Mucosa of stomach (tissue), 1 donor: ENCODE measurements around the gene MPPE1.

Experiments used
- H3K27me3 ChIP-seq: one replicate; pipeline ENCODE4 v1.7.0; 2013; ENCODE audit warnings: mild to moderate bottlenecking, low read length; ENCODE audit not compliant: control insufficient read depth, insufficient read depth
- H3K36me3 ChIP-seq: one replicate; pipeline ENCODE4 v1.7.0; 2013; ENCODE audit warnings: low read length; ENCODE audit not compliant: control insufficient read depth, insufficient read depth
- H3K4me1 ChIP-seq: one replicate; pipeline ENCODE4 v1.7.0; 2013; ENCODE audit warnings: mild to moderate bottlenecking, low read length; ENCODE audit not compliant: control insufficient read depth, insufficient read depth
- H3K4me3 ChIP-seq: one replicate; pipeline ENCODE4 v1.7.0; 2013; ENCODE audit warnings: low read length
- H3K9ac ChIP-seq: one replicate; pipeline ENCODE4 v1.7.0; 2013; ENCODE audit warnings: mild to moderate bottlenecking, low read length, moderate library complexity
- H3K9me3 ChIP-seq: one replicate; pipeline ENCODE4 v1.7.0; 2013; ENCODE audit warnings: mild to moderate bottlenecking, low read length, moderate library complexity; ENCODE audit not compliant: control insufficient read depth
- donor health status: Pancreatic carcinoma.

Gene MPPE1

DNA sequence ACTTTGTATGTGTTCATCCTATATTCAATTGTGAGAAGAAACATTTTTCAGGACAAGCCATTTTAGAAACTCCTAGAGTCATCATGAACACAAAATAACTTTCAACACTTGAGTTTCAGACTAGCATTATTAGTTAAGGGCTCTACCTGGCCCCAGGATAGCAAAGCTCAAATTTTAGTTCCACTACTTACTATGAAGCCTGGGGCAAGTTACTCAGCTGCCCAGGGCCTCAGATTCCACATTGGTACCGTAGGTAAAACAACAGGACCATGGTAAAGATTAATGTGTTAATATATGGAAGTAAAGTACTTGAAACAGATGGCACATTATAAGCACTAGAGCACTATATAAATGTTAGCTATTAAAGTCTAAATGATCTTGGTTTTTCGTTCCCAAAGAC is 19.4 kb downstream of the MPPE1 start:
- Histone ChIP-seq H3K9me3 (no peaks in the 10 kb centered on the region), H3K27me3 (no peaks in the 10 kb centered on the region), H3K4me1 (no peaks in the 10 kb centered on the region), H3K9ac (no peak overlapping the region), H3K4me3 (no peak overlapping the region), H3K36me3 (peaks cover 5% of the 10 kb centered on the region)

DNA sequence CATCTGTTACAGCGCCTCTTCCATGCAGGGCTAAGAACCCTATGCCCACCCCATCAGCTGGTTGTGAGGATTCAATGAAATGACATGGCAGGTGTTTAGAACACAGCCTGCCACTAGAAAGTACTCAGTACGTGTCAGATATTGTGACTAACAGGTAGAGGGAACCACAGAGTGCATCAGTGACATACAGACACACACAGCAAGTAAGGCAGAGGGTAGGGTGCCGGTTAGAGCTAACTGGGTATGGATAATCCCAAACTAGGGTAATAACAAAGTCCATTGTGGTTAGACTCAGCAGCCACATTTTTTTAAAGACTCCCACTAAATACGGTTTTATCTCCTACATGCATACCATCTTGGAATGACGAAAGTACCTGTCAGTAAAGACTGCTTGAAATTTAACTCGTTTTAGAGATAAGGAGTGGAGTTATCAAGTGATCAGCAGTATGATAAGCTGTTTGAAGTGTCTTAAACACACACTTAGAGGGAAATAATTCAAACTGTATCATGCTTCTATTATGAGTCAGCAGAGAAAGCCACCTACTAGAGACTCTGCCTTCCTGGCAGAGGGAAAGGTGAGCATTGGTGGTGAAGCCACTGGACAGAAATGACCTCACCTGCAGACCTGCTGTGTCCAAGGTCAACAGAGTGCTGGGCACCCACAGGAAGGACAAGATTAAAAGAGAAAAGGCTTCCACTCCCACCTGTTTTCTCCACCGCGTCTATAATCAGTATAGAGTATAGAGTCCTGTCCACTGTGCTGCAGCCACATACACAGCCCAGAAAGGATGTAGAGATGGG is 20.6 kb downstream of the MPPE1 start:
- peaks cover 5% of the 10 kb centered on the region for H3K36me3 ChIP-seq
- no peaks in the 10 kb centered on the region for H3K9me3 ChIP-seq

DNA sequence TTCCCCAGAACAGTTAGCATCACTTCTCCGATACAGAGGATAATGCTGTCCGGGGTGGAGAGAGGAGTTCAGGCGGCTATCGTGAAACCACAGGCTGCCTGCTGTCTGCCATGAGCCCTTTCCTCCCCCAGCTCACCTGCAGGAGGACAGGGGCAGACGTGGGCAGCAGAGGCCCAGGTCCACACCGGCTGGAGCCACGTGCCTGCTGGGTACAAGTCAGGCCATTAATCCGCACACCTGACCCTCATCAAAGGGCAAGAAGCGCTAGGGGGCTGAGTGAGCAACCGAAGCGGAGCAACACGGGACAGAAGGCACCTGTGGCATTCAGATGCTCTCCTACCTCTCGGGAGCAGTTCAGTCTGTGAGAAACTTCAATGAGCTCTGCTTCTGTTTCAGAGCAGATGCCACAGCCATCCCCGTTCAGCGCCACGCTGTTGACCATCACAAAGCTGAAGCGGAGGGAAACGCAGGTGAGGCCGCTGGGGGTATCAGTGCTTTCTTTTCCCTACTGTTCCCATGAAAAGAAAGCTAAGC is 21.5 kb downstream of the MPPE1 start:
- Histone ChIP-seq H3K36me3 (peaks cover 5% of the 10 kb centered on the region), H3K9ac (no peak overlapping the region)

More for the DNA sequence above, 20.6 kb downstream of the MPPE1 start:
- no peak overlapping the region for H3K9ac ChIP-seq
- no peak overlapping the region for H3K4me3 ChIP-seq
- no peaks in the 10 kb centered on the region for H3K4me1 ChIP-seq
- no peaks in the 10 kb centered on the region for H3K27me3 ChIP-seq

DNA sequence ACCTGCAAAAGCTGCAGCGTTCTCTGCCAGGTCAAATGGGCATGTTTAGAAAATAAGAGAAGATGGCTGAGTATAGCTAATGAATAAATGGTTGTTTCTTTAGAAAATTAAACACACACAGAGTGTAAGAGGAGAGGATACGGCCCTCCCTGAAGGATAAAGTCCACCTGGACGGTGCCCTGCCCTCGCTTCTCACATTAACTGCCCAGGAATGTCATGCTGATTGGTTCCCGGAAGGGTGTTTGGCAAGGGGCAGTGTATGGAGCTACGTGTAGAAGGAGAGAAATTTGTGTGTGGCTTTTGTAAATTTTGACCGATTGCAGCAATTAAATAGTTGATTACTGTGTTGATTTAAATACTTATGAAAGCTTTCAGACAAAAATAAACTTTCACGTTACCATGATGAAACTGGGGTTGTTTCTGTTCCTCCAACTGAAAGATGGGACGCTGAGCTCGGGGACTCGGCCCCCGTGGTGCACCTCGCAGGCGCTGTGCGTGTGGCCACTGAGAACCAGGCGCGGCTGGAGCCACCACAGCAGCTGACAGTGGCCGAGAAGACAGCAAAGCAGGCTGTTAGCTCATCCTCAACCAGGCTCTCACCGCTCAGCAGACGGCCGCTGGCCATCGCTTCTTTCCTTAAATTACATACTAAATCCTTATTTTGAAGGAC is 22.7 kb downstream of the MPPE1 start:
- Histone ChIP-seq H3K9ac (no peak overlapping the region), H3K9me3 (no peaks in the 10 kb centered on the region), H3K36me3 (peaks cover 5% of the 10 kb centered on the region), H3K4me1 (no peaks in the 10 kb centered on the region), H3K4me3 (no peak overlapping the region), H3K27me3 (no peaks in the 10 kb centered on the region)

More for the DNA sequence above, 21.5 kb downstream of the MPPE1 start:
- Histone ChIP-seq H3K4me1 (no peaks in the 10 kb centered on the region), H3K9me3 (no peaks in the 10 kb centered on the region), H3K4me3 (no peak overlapping the region), H3K27me3 (no peaks in the 10 kb centered on the region)

DNA sequence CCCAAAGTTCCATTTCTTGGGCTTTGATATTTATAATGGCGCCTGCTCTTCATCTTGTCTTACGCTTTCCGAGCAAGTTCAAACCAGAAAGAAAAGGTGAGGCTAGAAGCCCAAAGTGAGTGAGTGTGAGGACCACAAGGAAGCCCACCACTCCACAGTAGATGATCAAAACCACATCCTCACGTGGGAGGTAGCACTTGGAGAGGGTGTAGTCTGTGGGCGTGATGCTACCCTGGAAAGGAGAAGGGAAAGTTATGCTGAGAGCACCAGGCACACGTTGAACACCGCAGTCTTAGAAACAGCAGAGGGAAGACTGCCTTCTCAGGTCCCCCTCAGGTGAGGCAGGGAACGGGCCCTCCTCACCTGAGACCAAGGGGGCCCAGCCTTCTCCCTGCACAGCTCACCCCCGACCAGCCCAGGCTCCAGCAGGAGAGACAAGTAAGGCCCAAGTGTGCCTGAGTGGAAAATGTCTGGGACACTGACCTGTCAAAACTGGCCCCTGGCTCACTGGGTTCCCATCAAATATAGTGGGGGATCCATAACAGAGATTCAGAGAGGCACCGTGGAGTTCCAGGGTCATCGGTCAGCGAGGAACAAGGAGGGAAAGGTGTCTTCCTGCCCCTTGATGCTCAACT is 23.6 kb downstream of the MPPE1 start:
- Histone ChIP-seq H3K36me3 (peaks cover 5% of the 10 kb centered on the region), H3K9me3 (no peaks in the 10 kb centered on the region), H3K4me1 (no peaks in the 10 kb centered on the region), H3K9ac (no peak overlapping the region), H3K4me3 (no peak overlapping the region), H3K27me3 (no peaks in the 10 kb centered on the region)

DNA sequence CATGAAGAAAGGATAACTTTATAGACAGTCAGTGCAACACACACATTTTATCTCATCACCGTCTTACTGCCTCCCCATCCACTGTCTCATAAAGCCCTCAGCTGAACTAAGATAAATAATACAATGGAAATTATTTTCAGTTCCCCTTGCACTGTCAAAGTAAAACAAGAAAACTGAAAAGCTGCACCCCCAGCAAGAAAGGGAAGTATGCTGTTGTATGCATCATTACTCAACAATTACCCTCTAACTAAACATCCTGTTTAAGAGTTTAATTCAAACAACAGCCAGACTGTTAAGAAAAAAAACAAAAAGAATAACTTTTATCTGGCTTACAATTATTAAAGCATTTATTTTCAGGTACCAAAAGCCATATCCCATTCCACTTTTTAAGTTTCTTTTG is 25.0 kb downstream of the MPPE1 start:
- H3K9ac ChIP-seq = no peak overlapping the region
- H3K36me3 ChIP-seq = peaks cover 5% of the 10 kb centered on the region
- no peak overlapping the region for H3K4me3 ChIP-seq
- no peaks in the 10 kb centered on the region for H3K9me3 ChIP-seq
- no peaks in the 10 kb centered on the region for H3K27me3 ChIP-seq
- no peaks in the 10 kb centered on the region for H3K4me1 ChIP-seq

DNA sequence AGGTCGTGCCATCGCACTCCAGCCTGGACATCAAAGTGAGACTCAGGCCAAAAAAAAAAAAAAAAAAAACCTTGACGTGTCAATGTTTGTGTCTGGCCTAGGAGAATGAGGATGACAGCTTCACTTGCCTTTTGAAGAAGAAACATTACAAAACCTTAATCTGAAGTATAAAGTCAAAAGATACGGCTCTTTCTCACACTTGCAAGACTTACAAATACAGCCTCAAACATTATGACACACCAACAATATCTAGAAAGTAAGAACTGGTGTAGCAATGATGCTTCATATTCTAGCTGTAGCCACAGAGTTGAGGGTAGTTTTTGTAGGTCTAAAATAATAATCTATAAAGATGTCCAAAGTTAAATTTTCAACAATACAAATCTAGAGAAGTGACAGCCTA is 25.5 kb downstream of the MPPE1 start:
- Histone ChIP-seq H3K27me3 (no peaks in the 10 kb centered on the region), H3K9ac (no peak overlapping the region), H3K4me1 (no peaks in the 10 kb centered on the region), H3K4me3 (no peak overlapping the region), H3K36me3 (peaks cover 5% of the 10 kb centered on the region), H3K9me3 (no peaks in the 10 kb centered on the region)

DNA sequence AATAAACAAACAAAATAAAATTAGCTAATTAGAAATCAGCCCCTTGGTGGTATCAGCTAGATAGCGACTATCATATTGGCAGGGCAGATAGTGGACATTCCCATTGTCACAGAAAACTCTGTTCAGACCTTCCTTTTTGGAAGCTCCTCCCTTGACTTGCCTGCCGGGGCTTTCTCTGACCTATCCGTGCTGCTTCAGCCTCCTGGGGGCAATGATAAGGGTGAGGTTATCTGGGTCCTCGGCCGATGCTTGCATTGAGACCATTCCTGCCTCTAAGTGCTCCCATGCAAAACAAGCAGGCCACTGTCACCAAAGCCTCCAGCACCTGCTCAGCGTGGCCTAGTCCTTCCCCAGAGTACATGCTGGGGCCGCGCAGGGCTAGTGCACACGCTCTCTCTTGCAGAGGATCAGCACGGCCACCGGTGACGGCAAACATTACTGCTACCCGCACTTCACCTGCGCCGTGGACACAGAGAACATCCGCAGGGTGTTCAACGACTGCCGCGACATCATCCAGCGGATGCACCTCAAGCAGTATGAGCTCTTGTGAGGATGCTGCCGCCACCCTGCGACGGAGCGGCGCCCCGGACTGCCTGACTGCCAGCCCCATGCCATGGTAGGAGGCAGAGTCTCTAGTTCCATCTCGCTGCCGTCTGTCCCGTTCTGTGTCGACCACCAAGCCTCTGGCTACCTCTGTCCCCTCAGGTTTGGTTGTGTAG is 27.4 kb downstream of the MPPE1 start:
- Histone ChIP-seq H3K9ac (no peak overlapping the region), H3K36me3 (no peaks in the 10 kb centered on the region), H3K27me3 (no peaks in the 10 kb centered on the region), H3K4me3 (no peak overlapping the region), H3K4me1 (no peaks in the 10 kb centered on the region), H3K9me3 (no peaks in the 10 kb centered on the region)

DNA sequence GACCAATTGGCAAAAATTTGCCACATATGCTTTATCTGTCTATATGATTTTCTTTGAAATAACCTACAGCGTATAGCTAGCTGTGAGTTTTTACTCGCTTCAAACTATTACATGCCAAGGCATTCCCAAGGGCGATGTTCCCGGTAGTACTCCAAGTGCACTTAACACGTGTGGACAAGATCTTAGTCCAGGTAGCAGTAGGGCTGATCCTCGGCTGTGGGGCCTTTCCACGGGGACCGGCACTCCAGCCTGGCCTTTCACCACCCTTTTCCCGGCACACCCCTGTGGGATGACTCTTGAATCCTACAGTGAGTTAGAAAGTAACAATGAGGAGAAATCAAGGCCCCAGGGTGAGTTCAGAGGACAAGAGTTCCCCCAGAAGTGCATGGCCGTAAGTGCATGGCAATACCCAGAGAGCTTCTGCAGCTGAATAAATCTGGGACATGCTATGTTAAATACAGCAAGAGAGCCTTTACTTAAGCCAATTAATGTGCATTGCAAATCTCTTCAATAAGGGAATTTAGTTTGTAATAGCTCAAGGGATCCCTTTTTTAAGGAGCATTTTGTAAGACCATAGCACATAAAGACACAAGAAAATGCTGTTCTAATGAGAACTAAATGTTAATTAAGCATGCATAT is 30.5 kb downstream of the MPPE1 start:
- H3K9ac ChIP-seq = no peak overlapping the region
- no peaks in the 10 kb centered on the region for H3K27me3 ChIP-seq
- H3K9me3 ChIP-seq = no peaks in the 10 kb centered on the region
- H3K4me1 ChIP-seq = peaks cover 4% of the 10 kb centered on the region
- H3K4me3 ChIP-seq = no peak overlapping the region
- no peaks in the 10 kb centered on the region for H3K36me3 ChIP-seq

DNA sequence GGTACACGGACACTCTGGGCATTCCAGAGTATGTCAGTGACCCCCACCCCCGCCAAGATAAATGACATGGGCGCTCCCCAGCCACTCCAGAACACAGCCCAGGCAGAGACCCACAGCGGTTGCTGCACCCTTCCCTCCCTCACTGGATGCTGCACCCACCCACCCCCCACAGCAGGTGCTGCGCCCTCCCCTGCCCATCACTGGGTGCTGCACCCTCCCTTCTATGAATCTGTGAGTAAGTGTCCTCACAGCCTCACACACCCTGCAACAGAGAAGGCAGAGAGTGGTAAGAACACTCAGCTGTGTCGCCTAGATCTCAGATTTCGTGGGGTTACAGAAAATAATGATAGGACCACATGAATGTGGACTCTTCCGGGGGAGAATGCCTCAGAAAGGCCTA is 33.4 kb downstream of the MPPE1 start:
- Histone ChIP-seq H3K9me3 (no peaks in the 10 kb centered on the region), H3K4me1 (peaks cover 4% of the 10 kb centered on the region), H3K27me3 (no peaks in the 10 kb centered on the region), H3K9ac (no peak overlapping the region), H3K4me3 (no peak overlapping the region), H3K36me3 (no peaks in the 10 kb centered on the region)

DNA sequence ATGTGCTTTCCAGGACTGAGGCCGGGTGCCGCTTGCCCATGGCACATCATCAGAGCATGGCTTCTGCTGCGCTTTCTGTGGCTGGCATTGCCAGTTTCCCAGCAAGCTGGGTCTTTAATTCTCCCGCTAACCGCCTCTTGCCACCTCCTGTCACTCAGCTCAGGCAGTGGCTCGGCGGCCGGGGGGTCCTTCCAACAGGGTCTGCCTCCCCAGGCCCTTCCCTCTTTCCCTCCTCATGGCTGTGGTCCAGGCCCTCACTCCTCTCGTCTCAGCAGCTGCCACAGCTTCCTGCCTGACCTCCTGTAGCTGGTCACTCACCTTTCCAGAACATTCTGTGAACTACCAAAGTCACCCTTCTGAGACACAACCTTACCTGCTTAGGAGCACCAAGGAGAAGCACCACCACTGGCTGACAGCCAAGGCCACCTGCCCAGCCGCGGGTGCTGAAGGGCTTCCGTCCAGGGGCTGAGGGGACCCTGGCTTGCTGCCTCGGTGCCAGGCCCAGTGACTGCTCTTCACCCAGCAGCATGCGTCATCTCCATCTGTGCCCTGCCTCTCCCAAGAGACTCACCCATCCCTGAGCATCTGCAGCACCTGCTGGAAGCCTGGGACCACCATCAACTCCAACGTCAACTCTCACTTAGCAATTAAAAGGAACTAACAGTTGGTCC is 34.3 kb downstream of the MPPE1 start:
- Histone ChIP-seq H3K9me3 (no peaks in the 10 kb centered on the region), H3K36me3 (no peaks in the 10 kb centered on the region), H3K9ac (no peak overlapping the region), H3K4me1 (peaks cover 4% of the 10 kb centered on the region), H3K4me3 (no peak overlapping the region), H3K27me3 (no peaks in the 10 kb centered on the region)
